Peyer's patch (tissue), 4 donors: ENCODE measurements around the gene TNFAIP1.
A peak's percentile ranks its signal among the peaks of the same experiment; 100 is the strongest.

Experiments used
- POLR2A ChIP-seq, 2 donors: fragments of 450-650 bp; IDR thresholded peaks; one replicate each; pipeline ENCODE4 v1.5.1; 2017; ENCODE audit warnings: antibody characterized with exemption in 2 of 2, mild to moderate bottlenecking in 2 of 2, moderate library complexity in 2 of 2
- TF ChIP-seq, protein P1 (sequence below), 6 experiments: fragments of 450-650 bp in 4 of 6; fragments of 200-600 bp in 2 of 6; sonication (generic) in 1 of 6; IDR thresholded peaks; one replicate each; pipeline ENCODE4 v1.5.1; 2017 to 2019; ENCODE audit warnings: antibody characterized with exemption in 6 of 6, mild to moderate bottlenecking in 3 of 6, moderate library complexity in 1 of 6

GRCh38 chr17:28335201-28335958 is at the start of gene TNFAIP1, which contains the start of gene IFT20:
- TF ChIP-seq POLR2A (IDR thresholded peaks at IDR 0.05) = peak; percentile 70 to 93
- TF ChIP-seq, protein P1, sequence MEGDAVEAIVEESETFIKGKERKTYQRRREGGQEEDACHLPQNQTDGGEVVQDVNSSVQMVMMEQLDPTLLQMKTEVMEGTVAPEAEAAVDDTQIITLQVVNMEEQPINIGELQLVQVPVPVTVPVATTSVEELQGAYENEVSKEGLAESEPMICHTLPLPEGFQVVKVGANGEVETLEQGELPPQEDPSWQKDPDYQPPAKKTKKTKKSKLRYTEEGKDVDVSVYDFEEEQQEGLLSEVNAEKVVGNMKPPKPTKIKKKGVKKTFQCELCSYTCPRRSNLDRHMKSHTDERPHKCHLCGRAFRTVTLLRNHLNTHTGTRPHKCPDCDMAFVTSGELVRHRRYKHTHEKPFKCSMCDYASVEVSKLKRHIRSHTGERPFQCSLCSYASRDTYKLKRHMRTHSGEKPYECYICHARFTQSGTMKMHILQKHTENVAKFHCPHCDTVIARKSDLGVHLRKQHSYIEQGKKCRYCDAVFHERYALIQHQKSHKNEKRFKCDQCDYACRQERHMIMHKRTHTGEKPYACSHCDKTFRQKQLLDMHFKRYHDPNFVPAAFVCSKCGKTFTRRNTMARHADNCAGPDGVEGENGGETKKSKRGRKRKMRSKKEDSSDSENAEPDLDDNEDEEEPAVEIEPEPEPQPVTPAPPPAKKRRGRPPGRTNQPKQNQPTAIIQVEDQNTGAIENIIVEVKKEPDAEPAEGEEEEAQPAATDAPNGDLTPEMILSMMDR (IDR thresholded peaks at IDR 0.05) = no peak
